ENCODE measurements around the gene CUL4A.
A peak's percentile ranks its signal among the peaks of the same experiment; 100 is the strongest.

DNA sequence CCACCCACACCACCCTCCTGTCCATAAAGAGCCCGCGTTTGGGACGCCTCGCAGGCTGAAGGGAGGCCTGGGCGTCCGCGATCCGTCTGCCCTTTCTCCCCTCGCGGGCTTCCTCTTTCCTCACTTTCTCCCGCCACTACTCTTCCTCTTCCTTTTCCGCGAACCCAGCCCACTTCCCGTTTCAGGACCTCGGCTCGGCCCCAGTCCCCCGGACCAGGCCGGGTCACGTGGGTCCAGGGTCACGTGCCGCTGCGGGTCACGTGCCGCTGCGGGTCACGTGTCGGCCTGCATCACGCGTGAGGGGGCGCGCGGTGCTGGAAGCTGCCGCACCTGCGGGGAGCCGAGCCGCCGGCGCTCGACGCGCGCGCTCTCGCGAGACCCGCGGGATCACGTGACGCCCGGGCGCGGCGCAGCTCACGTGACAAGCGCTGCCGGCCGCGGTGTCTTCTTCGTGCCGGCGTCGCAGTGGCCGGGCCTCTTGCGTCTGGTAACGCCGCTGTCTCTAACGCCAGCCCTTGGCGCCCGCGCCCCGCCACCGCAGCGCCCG lies 87.5 kb downstream of the CUL4A start, which contains the start of gene LAMP1:
- peak; percentile 79 for TF ChIP-seq POLR2A (IDR thresholded peaks at IDR 0.05; ENCODE audit: low read length)
- TF ChIP-seq GATA1 (IDR thresholded peaks at IDR 0.05; ENCODE audit: low read depth, low read length): no peak

Measured in erythroblast (primary cell).